OCI-LY7 (cell line): ENCODE data around the gene GALNT10.

ENCODE experiments used
- CTCF ChIP-seq: fragments of 200-600 bp; sonication (generic); conservative IDR thresholded peaks from 2 replicates; pipeline ENCODE4 v1.5.1; 2014; ENCODE audit warnings: mild to moderate bottlenecking, antibody characterized with exemption, low read length, moderate library complexity, mixed read lengths
- EZH2phosphoT487 ChIP-seq: fragments of 200-600 bp; sonication (generic); IDR thresholded peaks from 2 replicates; pipeline ENCODE4 v1.6.1; 2018; ENCODE audit warnings: low read depth, borderline replicate concordance, mild to moderate bottlenecking, mixed run types, antibody characterized with exemption, low read length, moderate library complexity, mixed read lengths

- no peak for TF ChIP-seq CTCF
- no peak for TF ChIP-seq EZH2phosphoT487
Observed at GRCh38 chr5:154238776-154239481, 48.4 kb downstream of the GALNT10 start.
